ENCODE results near the gene LPP.

LPP gene

DNA sequence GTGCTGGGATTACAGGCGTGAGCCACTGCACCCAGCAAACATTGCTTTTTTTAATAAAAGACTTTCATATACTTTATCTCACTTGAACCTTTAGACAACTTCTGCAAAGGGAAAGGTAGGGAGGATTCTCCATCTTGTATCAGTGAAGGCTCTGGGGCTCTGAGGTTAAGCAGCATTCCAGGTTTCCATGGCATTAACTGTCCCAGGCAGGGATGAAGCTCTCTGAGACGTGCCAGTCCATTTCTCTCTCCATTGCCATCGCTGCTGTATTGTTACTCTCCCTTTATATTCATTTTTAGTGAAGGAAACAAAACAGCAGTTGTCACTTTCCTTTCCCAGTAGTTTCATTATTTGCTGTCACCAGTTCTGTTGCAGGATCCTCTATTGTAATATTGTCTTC, 342.4 kb downstream of the LPP start:
- no peak for DNase-seq

DNA sequence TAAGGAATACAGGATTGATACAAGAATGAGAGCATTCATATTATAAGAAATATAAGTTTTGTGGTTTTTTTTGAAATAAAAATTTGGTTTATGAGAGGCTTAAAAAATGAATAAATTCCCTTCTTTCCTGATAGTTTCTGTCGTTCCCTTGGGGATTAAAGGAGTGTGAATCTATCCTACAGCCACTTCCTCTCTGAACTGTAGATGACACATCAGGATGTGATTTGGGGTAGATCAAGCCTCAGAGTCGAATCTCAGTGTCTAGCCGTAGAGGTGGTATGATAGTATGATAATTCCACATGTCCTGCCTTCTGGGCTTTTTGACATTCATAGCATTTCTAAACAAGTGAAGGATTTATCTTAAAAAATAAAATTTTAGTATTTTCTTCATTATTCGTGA, 343.1 kb downstream of the LPP start:
- DNase-seq, result no peak

DNA sequence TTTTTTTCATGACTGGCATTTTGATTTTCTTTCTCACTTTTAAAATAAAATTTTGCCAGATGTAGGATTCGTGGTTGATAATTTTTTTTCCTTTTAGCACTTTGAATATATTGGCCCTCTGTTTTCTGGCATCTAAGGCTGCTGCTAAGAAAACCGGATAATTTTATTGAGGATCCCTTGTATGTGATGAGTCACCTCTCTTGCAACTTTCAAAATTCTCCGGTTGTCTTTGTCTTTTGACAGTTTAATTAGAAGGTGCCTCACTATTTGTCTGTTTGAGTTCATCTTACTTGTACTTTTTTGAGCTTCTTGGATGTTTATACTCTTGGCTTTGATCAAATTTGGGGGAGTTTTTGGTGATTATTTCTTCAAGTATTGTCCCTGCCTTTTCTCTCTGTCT, 349.7 kb downstream of the LPP start:
- DNase-seq, result no peak

DNA sequence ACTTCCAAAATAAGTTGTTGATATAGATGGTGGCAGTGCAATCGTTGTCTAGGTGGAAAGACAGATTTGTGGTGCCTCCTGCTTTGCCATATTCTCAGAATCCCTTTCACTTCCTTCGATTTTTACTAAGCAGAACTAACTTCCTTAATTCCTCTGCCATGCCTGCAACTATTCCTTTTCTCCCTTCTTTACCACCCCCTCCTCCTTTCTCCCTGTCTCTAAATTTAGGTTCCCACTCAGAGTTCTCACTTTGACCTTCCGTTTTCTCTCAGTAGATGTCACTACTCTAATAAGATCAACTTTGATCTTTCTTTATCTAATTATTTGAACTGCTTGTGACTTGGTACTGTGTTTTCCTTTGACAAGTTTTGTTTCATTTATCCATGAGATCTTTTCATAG, 351.2 kb downstream of the LPP start:
- DNase-seq, result no peak

DNA sequence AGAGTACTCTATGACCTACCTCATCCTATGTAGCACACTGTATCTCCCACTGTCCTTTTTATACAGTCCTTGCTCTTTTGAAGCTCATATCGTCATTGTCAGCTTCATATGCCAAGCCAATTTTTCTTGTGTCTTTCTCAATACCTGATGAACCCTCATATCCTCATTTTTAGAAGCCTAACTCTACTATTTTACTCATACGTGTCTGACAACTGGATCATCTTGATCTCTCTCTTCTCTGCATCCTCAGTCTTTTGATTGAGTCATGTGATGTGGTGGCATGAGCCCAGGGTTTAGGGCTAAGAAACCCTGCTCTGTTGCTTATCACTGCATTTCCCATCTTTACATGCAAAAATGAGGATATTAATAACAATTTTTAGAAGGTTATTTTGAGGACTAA, 352.0 kb downstream of the LPP start:
- DNase-seq, result no peak

DNA sequence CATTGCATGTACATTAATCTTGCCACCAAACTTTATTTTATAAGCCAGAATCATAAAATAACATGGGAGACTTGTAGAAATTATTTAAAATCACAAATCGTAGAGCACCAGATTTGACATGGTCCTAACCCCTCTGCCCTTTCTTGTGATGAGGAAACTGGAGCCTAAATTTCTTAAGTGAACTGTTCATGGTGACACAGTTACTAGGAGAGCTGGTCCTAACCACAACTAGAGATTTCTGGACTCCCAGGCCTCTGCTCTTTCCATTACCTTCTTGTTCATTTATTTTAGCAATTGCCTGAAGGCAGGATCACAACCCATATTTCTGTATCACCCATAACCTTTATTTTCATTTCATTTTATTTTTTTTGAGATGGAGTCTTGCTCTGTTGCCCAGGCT, 352.5 kb downstream of the LPP start:
- DNase-seq, result no peak

DNA sequence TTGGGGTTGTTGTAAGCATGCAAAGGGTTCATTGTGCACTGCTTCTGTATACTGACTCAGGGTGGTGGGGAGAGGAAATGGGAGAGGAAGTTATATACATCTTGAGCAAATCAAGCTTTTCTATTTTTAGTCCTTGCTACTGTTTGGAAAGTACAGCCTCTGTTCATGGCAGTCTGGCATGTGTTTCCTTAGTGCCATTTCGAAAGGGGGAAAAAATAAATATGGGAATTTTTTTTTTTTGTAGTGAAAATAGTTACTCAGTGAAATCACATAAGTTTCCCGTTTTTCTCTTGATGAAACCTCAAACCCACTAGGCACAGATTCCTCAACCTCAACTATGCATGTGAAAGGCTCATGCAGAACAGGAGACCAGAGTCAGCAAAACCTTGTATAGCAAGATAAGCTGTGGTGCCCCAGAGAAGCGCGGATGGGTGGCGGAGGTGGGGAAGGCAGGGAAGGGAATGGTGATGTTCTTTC, 353.3 kb downstream of the LPP start:
- DNase-seq, result no peak

DNA sequence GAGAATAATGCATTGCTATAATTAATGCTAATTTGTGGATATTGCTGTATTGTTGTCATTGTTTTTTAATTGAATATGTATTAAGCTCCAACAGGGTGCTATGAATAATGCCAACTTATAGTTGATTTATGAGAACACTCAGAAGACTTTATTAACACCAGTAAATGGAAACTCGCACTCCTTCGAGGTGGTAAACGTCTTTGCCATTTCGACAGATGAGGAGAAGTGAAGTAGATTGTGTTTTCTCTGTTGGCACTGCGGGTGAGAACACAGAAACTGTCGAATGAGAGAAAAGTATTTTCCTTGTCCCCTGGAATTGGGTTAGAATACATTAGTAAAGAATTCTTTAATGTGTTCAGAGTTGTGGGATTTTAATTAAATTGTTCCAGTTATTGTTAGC, 354.5 kb downstream of the LPP start:
- no peak for DNase-seq

DNA sequence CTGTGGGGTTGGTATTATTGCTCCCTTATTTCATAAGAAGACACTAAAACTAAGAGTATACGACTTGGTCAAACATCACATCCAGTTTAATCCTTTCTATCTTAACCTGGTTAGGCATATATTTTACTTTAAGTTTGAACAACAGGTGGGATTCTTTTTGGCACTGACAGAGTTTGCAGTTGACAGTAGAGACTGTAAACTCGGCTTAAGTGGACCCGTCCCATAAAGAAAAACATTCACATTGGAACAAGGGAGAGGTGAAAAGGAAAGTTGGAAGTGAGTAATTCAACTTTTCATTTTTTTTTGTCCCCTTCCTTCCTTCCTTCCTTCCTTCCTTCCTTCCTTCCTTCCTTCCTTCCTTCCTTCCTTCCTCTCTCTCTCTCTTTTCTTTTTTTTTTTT, 355.4 kb downstream of the LPP start:
- DNase-seq, result no peak

DNA sequence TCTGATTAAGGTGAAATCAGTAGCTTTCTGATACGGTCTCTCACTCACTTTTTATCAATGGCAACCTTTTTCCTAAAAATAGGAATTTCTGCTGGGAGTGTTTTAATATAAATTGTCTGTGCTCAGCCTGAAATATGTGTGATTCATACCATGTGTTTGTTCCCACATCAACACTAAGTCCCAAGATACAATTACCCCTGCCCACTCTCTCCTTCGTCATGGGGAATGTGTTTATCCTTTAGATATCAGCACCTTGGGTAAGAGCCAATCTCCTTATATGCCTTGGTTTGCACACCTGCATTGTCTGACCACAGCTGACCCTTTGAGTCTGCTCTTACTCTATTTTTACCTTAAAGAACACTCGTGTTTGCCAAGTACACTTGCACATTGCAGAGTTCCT, 356.4 kb downstream of the LPP start:
- DNase-seq, result no peak

DNA sequence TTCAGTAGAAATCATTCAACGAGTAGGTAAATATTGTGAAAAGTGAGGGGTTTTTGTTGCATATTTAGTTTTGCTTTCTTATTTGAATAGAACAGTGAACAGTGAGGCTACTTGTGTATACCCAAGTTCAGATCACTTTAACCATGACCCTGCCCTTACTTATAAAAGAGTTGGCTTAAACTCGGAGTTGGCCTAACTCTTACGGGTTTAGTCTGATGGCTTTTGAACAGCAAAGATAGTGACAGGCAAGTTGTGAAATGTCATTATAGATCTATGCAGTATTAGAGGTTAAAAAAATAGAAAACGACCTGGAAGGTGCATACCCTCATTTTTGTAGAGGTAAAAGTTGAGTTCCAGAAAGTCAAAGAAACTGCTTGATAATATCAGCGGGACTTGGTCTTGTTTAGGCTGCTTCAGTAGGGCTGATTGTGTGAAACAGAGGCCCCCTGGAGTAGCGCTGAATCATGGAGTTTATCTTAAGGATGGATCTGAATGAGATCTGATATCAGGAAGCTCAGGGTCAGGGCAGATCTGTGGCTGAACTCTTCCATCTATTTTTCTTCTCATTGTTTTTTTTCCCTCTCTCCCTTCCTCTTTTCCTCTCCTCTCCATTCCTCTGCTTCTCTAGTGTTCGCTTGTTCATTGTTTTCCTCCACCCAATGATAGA, 359.8 kb downstream of the LPP start:
- DNase-seq, result no peak

DNA sequence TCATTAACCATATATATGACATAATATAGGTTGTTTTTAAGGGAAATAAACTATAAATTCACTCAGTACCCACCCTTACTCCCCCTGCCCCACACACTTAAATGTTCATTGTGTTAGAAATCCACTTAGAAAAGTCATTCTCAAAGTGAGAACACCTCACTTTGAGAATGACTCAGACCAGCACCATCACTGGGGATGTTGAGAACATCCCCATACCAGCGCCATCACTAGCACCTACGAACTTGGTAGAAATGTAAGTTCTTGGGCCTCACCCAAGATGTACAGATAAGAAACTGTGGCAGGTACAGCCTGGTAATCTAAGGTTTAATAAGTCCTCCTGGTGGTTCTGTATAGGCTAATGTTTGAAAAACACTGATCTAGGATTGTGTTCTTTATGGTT, 362.6 kb downstream of the LPP start:
- no peak for DNase-seq

DNA sequence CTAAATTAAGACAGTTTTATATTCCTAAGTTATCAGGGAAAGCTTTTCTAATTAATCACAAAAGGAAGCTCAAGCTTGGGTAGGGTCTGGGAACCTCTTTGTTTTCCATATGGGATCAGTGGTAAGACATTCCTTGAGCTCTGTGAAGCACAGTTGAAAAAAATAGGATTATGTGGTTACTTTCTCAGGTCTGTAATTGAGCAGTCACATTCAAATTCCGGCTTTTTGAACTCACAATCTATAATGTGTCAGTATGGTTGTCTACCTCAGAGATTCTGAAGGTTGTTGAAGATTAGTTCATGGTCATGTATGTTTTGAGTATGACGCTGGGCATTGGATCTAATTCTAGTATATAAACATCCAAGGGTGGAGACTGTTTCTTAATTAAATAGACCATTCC, 364.5 kb downstream of the LPP start:
- no peak for DNase-seq

DNA sequence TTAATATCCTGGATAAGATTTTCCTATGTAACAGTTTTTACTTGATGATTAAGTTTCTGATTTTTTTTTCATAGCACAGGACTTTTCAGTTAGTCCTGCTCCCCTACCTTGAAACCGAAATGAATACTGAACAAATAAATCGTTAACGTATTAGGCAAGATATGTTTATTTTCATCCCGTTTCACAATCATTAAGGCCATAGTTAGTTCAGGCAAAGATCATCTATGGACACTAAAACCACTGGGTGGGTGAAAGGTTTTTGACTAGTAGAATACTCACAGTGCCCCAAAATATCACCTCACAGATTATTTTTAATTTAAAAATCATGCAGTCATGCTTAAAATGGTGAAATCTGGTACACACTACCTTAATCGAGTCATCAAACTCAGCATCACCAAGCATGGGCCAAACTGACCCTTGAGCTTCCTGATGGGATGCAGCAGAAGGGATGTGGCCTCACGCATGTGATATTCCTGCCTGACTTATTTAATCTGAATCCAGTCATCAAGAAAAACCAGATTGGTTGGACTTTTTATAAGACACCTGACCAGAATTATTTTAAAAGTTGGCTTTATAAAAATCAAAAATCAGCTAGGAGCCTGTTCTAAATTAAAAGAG, 365.0 kb downstream of the LPP start:
- DNase-seq, result no peak

DNA sequence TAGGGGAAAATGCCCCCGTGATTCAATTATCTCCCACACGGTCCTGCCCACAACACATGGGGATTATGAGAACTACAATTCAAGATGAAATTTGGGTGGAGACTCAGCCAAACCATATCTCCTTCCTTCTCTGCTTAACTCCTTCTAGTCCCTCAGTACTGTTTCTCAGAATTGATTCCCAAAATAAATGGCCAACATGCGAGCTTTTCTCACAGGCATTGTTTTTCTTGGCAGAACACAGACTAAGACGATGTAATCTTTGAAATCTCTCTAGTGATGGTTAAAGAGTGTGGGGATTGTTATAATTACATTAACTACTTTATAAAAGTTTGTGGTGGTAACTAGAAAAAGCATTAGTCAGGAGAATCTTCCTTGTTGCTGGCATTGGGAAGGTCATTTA, 366.5 kb downstream of the LPP start:
- DNase-seq, result no peak

DNA sequence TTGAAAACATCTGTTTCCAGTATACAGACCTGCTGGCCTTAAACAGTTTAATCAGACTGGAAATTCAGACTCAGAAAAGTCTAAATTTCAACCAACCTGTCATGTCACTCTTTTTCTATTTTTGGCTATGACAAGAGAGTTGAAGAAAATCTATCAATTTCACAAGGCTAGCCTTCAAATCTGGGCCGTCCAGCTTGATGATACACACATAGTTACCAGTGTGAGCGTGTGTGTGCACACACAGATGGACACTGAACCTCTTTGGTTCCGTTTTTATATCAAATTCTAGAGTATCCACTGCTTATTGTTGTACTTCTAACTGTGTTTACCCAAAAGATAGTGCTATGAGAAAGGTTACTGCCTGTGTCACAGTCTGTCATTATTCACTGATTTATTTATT, 368.2 kb downstream of the LPP start:
- no peak for DNase-seq

DNA sequence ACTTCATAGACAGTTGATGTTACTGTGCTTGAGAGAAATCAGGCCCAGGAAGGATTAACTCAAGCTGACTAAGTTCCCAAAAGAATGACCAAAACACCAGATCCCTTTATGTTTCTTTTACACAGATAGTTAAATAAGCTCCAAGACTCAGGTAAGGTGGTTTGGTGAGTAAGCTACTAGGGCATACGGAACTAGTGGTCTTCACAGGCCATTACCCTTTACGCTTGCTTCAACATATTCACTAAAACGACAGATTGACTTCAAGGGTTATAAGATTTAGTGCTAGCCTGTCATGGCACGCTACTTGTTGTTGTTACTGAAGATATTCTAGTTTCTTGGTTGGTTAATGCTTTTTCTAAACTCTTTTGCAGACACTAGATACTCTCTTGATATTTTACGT, 369.3 kb downstream of the LPP start:
- no peak for DNase-seq

DNA sequence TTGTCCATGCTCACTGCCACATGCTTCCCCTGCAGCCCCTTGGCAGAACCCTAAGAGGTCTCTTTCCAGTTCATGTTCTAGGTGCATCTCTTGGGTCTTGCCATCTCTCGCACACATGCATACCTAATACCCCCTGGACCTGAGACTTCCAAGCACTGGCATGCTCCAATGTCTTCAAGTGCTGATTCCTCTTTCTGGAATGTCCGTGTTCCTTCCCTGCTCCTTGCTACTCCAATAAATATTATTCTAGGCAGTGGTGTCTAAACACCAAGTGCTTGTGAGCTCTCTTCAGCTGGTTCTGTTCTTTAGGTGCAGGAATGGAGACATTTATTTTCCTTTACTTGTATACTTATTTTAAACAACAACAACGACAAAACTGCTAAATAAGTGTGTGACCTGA, 370.1 kb downstream of the LPP start:
- no peak for DNase-seq

DNA sequence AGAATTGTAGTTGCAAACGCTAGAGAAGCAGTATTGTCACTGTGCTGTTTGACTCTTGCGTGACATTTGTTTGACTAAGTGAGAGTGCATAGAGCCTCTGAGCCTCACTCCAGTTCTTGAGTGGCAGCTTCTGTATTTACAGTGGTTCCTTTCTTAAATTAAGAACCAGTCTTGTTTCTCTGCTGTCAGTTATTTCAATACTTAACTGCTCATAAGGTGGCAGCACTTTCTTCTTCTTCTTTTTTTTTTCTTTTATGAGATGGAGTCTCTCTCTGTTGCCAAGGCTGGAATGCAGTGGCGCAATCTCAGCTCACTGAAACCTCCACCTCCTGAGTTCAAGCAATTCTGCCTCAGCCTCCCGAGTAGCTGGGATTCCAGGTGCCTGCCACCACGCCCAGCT, 372.1 kb downstream of the LPP start:
- DNase-seq, result no peak

DNA sequence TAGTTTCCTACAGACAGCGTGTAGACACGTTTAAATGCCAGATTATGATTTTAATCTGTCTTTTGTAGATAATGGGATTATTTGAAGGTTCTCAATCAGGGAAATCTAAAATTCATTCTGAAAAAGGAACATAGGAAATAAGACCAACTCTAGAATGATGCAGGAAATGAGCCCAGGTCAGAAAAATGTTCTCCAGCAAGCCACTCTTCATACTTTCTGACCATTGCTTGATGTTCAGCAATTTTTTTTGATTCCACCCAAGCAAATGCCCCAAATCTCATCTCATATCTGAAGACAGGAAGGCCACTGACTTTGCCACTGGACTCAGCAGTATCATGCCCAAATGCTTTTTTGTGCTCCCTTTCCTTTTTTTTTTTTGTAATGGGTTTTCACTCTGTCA, 373.4 kb downstream of the LPP start:
- DNase-seq, result no peak

DNA sequence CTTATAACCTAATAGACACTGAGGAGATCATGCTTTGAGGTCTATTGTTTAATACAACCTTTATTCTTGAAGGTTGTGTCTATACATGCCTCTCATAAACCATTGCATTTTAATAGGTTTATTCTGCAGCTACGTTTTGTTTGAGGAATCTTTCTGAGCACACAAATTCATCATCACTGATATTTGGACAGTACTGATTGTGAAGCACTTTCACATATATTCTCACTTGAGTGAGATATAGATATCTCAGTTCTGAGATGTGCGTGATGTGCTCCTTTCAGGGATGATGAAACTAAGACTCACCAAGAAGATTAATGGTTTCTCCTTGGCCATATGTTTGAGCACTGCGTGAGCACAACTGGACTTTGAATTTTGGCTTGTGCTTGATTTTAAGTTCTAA, 374.4 kb downstream of the LPP start:
- no peak for DNase-seq

DNA sequence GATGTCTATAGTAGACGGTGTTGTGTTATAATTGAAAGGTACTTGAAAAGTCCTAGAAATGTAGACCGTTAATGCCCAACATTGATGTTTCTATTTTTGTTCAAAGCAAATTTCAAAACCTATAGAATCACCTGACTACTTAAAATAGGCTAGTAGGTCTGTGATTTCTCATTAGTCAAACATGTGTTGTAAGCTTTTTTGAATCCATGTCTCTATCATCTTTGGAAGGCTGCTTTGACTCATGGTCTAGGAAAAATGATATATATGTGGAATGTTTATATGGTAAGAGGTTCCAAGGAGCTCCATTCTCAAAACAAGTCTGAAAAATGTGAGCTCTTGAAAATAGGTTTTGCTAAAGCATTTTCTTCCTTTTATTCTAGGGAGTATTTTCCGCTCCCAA, 375.3 kb downstream of the LPP start:
- DNase-seq, result no peak

DNA sequence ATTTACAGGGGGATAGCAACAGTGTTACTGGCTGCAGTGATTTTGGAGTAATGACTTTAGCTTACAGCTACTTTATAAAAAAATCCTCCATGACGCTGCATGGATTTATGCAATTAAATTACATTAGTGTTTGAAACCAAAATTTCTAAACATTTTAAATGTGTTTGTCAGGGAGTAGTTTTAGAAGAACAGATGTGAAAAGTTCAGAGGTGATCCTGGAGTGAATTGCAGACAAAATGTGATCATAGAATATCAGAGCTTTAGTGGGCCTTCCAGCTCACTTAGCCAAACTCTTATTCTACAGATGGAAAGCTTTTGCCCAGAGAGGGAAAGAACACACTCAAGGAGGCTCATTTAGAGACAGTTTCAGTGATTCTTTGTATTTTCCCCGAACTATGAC, 376.3 kb downstream of the LPP start:
- no peak for DNase-seq

DNA sequence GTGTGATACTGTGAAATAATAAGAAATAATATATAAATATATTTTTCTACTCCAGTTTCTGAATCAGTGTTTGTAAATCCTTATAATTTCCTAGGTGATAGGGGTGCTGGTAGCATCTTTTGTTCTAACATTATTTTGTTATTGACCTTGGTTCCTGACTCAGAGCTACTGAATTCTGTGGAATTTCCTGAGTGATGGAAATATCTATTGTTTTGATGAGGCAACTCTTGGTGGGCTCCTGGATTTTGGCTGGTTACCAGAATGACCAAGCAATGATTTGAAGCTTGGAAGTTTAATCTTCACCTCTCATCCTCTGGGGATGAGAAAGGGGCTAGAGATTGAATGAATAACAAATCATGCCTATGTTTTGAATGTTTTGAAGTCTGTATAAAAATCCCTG, 377.3 kb downstream of the LPP start:
- no peak for DNase-seq

DNA sequence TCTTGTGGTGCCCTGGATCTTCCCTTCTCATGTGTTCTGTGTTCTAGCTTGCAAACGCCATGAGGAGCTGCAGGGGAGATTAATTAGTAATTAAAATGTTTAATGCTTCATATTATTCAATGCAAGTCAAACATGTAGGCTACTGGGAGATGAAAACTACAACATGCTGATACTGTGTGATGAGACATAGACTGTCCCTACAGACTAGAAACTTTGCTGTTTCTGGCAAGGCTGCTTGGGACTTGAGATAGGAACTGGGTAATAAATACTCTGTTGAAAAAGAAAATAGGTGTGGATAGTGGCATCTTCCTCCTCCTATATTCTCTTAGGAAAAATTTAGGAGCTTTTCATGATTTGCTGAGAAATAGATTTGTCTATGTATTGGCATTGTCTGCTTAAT, 379.2 kb downstream of the LPP start:
- DNase-seq, result no peak

Data from stimulated activated naive CD4-positive, alpha-beta T cell treated with Interleukin-2 at 50 U/mL for 16 hours (primary cell).